Glomerular visceral epithelial cell (primary cell): ENCODE results near the gene SETDB2.
A peak's percentile ranks its signal among the peaks of the same experiment; 100 is the strongest.

ENCODE experiments used
- DNase-seq: peaks from one replicate; pipeline ENCODE4 v3.0.0-alpha.2; 2016; ENCODE audit errors: extremely low spot score

Gene SETDB2

GRCh38 chr13:49533011-49533410 lies 88.9 kb downstream of the SETDB2 start:
- DNase-seq: no peak

- no peak for DNase-seq
These were observed 89.7 kb downstream of the SETDB2 start for GRCh38 chr13:49533591-49534269.

GRCh38 chr13:49536144-49536873 lies 92.2 kb downstream of the SETDB2 start:
- DNase-seq: no peak

GRCh38 chr13:49538404-49538803 lies 94.3 kb downstream of the SETDB2 start:
- DNase-seq: no peak

- no peak for DNase-seq
These were observed 95.2 kb downstream of the SETDB2 start for GRCh38 chr13:49539313-49539712.

- DNase-seq: no peak
These were observed 95.7 kb downstream of the SETDB2 start for GRCh38 chr13:49539746-49540145.

GRCh38 chr13:49540552-49540951 lies 96.5 kb downstream of the SETDB2 start:
- peak; percentile 21 for DNase-seq

GRCh38 chr13:49543656-49544055 lies 99.6 kb downstream of the SETDB2 start:
- DNase-seq: no peak
